Fibroblast of pulmonary artery (primary cell): ENCODE data around the gene MTCP1.

Source experiments
- DNase-seq: peaks from one replicate; pipeline ENCODE4 v3.0.0-alpha.2; 2010; ENCODE audit warnings: low read depth
- H3K4me3 ChIP-seq: replicated peaks from 2 replicates; pipeline ENCODE4 v1.5.1; 2011; ENCODE audit warnings: low read depth, mild to moderate bottlenecking, control low read depth, low read length, moderate library complexity
- CTCF ChIP-seq: IDR thresholded peaks from 2 replicates; pipeline ENCODE4 v1.5.1; 2011; ENCODE audit warnings: mild to moderate bottlenecking, control low read depth, low read length, inconsistent platforms; ENCODE audit errors: missing control alignments

The MTCP1 gene

GRCh38 chrX:155069414-155069813 lies 1.5 kb downstream of the MTCP1 start:
- TF ChIP-seq CTCF: no peak
- H3K4me3 ChIP-seq: peak overlapping the region; percentile 68
- DNase-seq: no peak

GRCh38 chrX:155068165-155068564 lies 2.8 kb downstream of the MTCP1 start:
- peak; percentile 49 for DNase-seq
- no peak for TF ChIP-seq CTCF
- no peak overlapping the region for H3K4me3 ChIP-seq

- peak; percentile 80 for DNase-seq
Measured at GRCh38 chrX:155065035-155065734, 5.8 kb downstream of the MTCP1 start.

GRCh38 chrX:155061760-155062159 lies 9.2 kb downstream of the MTCP1 start:
- TF ChIP-seq CTCF: no peak
- DNase-seq: no peak
- no peak overlapping the region for H3K4me3 ChIP-seq

More at GRCh38 chrX:155065035-155065734, 5.8 kb downstream of the MTCP1 start:
- peak overlapping the region; percentile 38 for H3K4me3 ChIP-seq
- TF ChIP-seq CTCF: no peak

- peak; percentile 83 for DNase-seq
- no peak overlapping the region for H3K4me3 ChIP-seq
- TF ChIP-seq CTCF: peak; percentile 63
Measured at GRCh38 chrX:155056877-155057792, 13.8 kb downstream of the MTCP1 start.

GRCh38 chrX:155056471-155056870 lies 14.5 kb downstream of the MTCP1 start:
- DNase-seq: no peak

More at GRCh38 chrX:155056471-155056870, 14.5 kb downstream of the MTCP1 start:
- H3K4me3 ChIP-seq: no peak overlapping the region
- no peak for TF ChIP-seq CTCF
